GM12873 (cell line): ENCODE measurements around the gene MLST8.

ENCODE experiments used
- TF ChIP-seq, protein P1 (sequence below): IDR thresholded peaks from 2 replicates; pipeline ENCODE4 v1.5.1; 2012; ENCODE audit warnings: low read depth, mild to moderate bottlenecking, moderate library complexity, low read length, control low read depth; ENCODE audit not compliant: insufficient read depth; ENCODE audit errors: missing control alignments

MLST8 gene

GRCh38 chr16:2170080-2170479, 35.2 kb upstream of the MLST8 start:
- TF ChIP-seq, protein P1, sequence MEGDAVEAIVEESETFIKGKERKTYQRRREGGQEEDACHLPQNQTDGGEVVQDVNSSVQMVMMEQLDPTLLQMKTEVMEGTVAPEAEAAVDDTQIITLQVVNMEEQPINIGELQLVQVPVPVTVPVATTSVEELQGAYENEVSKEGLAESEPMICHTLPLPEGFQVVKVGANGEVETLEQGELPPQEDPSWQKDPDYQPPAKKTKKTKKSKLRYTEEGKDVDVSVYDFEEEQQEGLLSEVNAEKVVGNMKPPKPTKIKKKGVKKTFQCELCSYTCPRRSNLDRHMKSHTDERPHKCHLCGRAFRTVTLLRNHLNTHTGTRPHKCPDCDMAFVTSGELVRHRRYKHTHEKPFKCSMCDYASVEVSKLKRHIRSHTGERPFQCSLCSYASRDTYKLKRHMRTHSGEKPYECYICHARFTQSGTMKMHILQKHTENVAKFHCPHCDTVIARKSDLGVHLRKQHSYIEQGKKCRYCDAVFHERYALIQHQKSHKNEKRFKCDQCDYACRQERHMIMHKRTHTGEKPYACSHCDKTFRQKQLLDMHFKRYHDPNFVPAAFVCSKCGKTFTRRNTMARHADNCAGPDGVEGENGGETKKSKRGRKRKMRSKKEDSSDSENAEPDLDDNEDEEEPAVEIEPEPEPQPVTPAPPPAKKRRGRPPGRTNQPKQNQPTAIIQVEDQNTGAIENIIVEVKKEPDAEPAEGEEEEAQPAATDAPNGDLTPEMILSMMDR, result no peak

GRCh38 chr16:2170587-2171435, 34.4 kb upstream of the MLST8 start:
- TF ChIP-seq, protein P1, result no peak

DNA sequence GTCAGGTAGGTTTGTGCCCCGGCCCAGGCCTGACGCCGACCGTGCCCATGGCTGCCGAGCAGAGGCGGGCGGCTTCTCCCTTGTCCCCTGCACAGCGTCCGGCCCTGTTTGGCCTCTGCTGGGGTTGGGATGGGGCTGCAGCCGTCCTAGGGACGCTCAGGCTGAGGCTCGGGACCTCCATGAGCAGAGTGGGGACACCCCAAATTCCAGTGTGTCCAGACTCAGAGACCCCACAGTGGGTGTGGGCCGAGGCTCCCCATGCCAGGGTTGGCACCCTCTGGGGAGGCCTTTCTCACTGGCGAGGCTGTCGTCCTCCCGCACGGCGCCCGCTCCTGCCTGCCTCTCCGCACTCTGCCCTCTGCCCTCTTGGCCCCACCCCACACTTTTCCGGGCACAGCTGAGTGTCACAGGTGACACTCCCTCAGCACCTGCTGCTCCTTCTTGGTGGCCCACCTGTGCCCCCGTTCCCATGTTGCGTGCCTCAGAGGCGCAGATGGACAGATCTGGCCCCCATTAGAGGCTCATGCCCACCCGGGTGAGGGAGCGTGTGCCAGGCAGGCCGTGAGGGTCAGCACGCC, 33.6 kb upstream of the MLST8 start:
- TF ChIP-seq, protein P1, result no peak

DNA sequence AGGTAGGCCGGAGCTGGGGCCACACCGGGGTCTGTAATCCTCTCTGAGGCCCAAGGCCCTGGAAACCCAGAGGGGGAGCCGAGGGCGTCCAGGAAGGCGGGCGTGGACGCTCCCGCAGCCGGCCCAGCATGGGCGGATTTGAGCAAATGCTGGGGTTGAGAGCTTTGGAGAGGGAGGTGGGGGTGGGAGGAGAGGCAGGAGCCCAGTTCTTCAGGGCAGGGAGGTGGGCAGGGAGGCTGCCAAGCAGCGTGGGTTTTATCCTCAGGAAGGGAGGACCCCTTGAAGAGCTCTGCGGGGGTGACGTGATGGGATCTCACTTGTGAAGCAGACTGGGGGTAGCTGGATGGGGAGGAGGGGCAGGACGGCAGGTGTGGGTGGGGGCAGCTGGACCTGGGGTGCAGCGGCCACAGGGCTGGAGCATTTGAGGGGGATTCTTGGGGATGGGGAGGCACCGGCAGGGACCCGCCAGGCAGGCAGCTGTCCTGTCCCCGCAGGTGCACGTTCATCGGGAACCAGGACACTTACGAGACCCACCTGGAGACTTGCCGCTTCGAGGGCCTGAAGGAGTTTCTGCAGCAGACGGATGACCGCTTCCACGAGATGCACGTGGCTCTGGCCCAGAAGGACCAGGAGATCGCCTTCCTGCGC, 32.4 kb upstream of the MLST8 start:
- TF ChIP-seq, protein P1, result no peak

DNA sequence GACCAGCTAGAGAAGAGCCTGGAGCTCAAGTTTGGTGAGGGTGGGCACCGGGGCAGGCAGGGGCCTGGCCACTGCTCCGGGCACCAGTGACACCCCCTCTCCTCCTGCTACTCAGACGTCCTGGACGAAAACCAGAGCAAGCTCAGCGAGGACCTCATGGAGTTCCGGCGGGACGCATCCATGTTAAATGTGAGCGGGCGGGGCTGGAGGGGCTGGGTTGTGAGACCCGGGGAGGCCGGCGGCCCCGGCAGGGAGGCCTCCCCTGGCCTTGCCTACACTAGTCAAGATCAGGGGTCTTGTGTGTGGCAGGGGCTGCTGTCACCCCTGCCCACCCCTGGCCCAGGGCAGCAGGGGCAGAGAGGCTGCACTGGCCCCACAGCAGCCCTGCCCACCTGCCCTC, 31.9 kb upstream of the MLST8 start:
- TF ChIP-seq, protein P1, result no peak

- TF ChIP-seq, protein P1, result no peak
These were observed 31.3 kb upstream of the MLST8 start for GRCh38 chr16:2173916-2174315.
